HEK293 (cell line): ENCODE results near the gene RNF225.

Source experiments
- CTCF ChIA-PET: fragments of 350-600 bp; formaldehyde crosslinking; extraction: SDS; loops from one replicate; lab custom pipeline; 2021; ENCODE audit warnings: antibody characterized with exemption; lab: Yijun Ruan, JAX
- POLR2A ChIA-PET: fragments of 300-600 bp; formaldehyde crosslinking; extraction: SDS; loops from one replicate; lab custom pipeline; 2020; ENCODE audit warnings: antibody characterized with exemption, inconsistent platforms; lab: Yijun Ruan, JAX
- H3K27ac ChIP-seq: fragments of 200-500 bp; sonication (Bioruptor generic); 2 replicates; pipeline ENCODE4 v1.5.1; 2014; ENCODE audit warnings: low read depth, low read length, control low read depth, inconsistent platforms; ENCODE audit errors: extremely low read depth
- H3K36me3 ChIP-seq, 2 experiments: fragments of 200-500 bp in 1 of 2; sonication (Bioruptor generic) in 1 of 2; 1 replicate in 1 of 2; 2 replicates in 1 of 2; pipeline ENCODE4 v1.5.1; 2014 to 2017; ENCODE audit warnings: inconsistent platforms in 2 of 2, low read length in 2 of 2; ENCODE audit not compliant: control insufficient read depth in 2 of 2, insufficient read depth in 1 of 2
- H3K4me1 ChIP-seq: fragments of 200-500 bp; sonication (Bioruptor generic); 2 replicates; pipeline ENCODE4 v1.5.1; 2014; ENCODE audit warnings: mild to moderate bottlenecking, low read length, inconsistent platforms; ENCODE audit not compliant: control insufficient read depth, insufficient read depth
- H3K4me3 ChIP-seq: 2 replicates; pipeline ENCODE4 v1.5.1; 2011; ENCODE audit warnings: low read depth, mild to moderate bottlenecking, control low read depth, low read length, moderate library complexity
- H3K9me3 ChIP-seq: fragments of 200-500 bp; sonication (Bioruptor generic); 2 replicates; pipeline ENCODE4 v1.5.1; 2014; ENCODE audit warnings: low read depth, low read length, inconsistent platforms; ENCODE audit not compliant: control insufficient read depth, insufficient read depth
- GLIS1 ChIP-seq: fragments of 450-650 bp; formaldehyde crosslinking; IDR thresholded peaks from 2 replicates; pipeline ENCODE4 v1.5.1; 2016; ENCODE audit warnings: missing biosample characterization, missing genetic modification characterization
- GLIS2 ChIP-seq: fragments of 450-650 bp; formaldehyde crosslinking; IDR thresholded peaks from 2 replicates; pipeline ENCODE4 v1.5.1; 2016; ENCODE audit warnings: missing biosample characterization, missing genetic modification characterization
- REPIN1 ChIP-seq: fragments of 450-650 bp; formaldehyde crosslinking; IDR thresholded peaks from 2 replicates; pipeline ENCODE4 v1.5.1; 2017; ENCODE audit warnings: missing biosample characterization, missing genetic modification characterization, low read depth
- SP2 ChIP-seq: fragments of 450-650 bp; formaldehyde crosslinking; IDR thresholded peaks from 2 replicates; pipeline ENCODE4 v1.5.1; 2016; ENCODE audit warnings: missing biosample characterization, missing genetic modification characterization
- YY2 ChIP-seq: fragments of 450-650 bp; formaldehyde crosslinking; IDR thresholded peaks from 2 replicates; pipeline ENCODE4 v1.5.1; 2016; ENCODE audit warnings: missing biosample characterization, missing genetic modification characterization
- ZBTB8A ChIP-seq: fragments of 450-650 bp; formaldehyde crosslinking; IDR thresholded peaks from 2 replicates; pipeline ENCODE4 v1.5.1; 2016; ENCODE audit warnings: missing biosample characterization, missing genetic modification characterization
- ZIC2 ChIP-seq: fragments of 450-650 bp; formaldehyde crosslinking; IDR thresholded peaks from 2 replicates; pipeline ENCODE4 v1.5.1; 2016; ENCODE audit warnings: missing biosample characterization, missing genetic modification characterization
- ZNF223 ChIP-seq: fragments of 450-650 bp; formaldehyde crosslinking; IDR thresholded peaks from 2 replicates; pipeline ENCODE4 v1.5.1; 2016; ENCODE audit warnings: missing biosample characterization, missing genetic modification characterization
- ZNF302 ChIP-seq: fragments of 450-650 bp; formaldehyde crosslinking; IDR thresholded peaks from 2 replicates; pipeline ENCODE4 v1.5.1; 2016; ENCODE audit warnings: missing biosample characterization, missing genetic modification characterization, low read depth
- ZNF433 ChIP-seq: fragments of 450-650 bp; formaldehyde crosslinking; IDR thresholded peaks from 2 replicates; pipeline ENCODE4 v1.5.1; 2016; ENCODE audit warnings: missing biosample characterization, missing genetic modification characterization, low read depth
- ZNF560 ChIP-seq: fragments of 450-650 bp; formaldehyde crosslinking; IDR thresholded peaks from 2 replicates; pipeline ENCODE4 v1.5.1; 2017; ENCODE audit warnings: missing biosample characterization, missing genetic modification characterization, borderline replicate concordance
- ZNF670 ChIP-seq: fragments of 450-650 bp; formaldehyde crosslinking; IDR thresholded peaks from 2 replicates; pipeline ENCODE4 v1.5.1; 2016; ENCODE audit warnings: missing biosample characterization, missing genetic modification characterization, low read depth
- ZNF747 ChIP-seq: fragments of 450-650 bp; formaldehyde crosslinking; IDR thresholded peaks from 2 replicates; pipeline ENCODE4 v1.5.1; 2016; ENCODE audit warnings: missing biosample characterization, missing genetic modification characterization
- ZNF791 ChIP-seq: fragments of 450-650 bp; formaldehyde crosslinking; IDR thresholded peaks from 2 replicates; pipeline ENCODE4 v1.5.1; 2016; ENCODE audit warnings: missing biosample characterization, missing genetic modification characterization
- TF ChIP-seq, protein P1 (sequence below): sonication (generic); formaldehyde crosslinking; IDR thresholded peaks from 2 replicates; pipeline ENCODE4 v1.8.1; 2022; ENCODE audit warnings: mild to moderate bottlenecking, moderate library complexity, missing genetic modification reagents
- TF ChIP-seq, protein P2 (sequence below): fragments of 450-650 bp; formaldehyde crosslinking; IDR thresholded peaks from 2 replicates; pipeline ENCODE4 v1.5.1; 2016; ENCODE audit warnings: missing biosample characterization, missing genetic modification characterization
- TF ChIP-seq, protein P3 (sequence below): fragments of 450-650 bp; formaldehyde crosslinking; IDR thresholded peaks from 2 replicates; pipeline ENCODE4 v1.5.1; 2016; ENCODE audit warnings: missing biosample characterization, missing genetic modification characterization, low read depth
- TF ChIP-seq, protein P4 (sequence below): fragments of 450-650 bp; formaldehyde crosslinking; IDR thresholded peaks from 2 replicates; pipeline ENCODE4 v1.5.1; 2017; ENCODE audit warnings: missing biosample characterization, missing genetic modification characterization
- TF ChIP-seq, protein P5 (sequence below): fragments of 450-650 bp; formaldehyde crosslinking; IDR thresholded peaks from 2 replicates; pipeline ENCODE4 v1.5.1; 2016; ENCODE audit warnings: missing biosample characterization, missing genetic modification characterization
- TF ChIP-seq, protein P6 (sequence below): fragments of 450-650 bp; formaldehyde crosslinking; IDR thresholded peaks from 2 replicates; pipeline ENCODE4 v1.5.1; 2016; ENCODE audit warnings: missing biosample characterization, missing genetic modification characterization

The RNF225 gene

DNA sequence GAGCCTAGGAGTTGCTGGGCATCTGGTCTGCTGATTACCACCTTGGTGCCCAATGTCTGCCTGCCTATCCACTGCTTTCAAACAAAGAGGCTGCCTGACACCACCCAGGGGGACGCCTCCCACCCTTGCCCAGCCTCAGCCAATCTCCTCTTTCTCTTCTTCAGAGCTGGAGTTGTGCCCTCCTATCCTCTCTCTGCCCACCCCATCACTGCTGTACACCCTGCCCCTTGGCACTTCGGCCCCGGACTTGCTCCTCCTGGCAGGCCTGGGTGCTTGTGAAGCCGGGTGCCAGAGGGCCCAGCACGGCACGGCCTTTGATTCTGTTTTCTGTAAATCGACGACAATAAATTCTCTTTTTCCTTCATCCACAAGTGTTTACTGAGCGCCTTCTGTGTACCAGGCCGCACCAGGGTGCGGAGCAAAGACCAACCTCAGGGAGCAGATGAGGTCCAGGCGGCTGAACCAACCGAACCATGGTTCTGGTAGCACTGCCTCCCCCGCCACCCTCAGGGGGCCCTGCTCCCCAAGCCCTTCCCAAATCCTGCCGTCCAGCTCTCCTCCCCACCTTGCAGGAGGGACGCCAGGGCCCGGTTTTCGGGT, 5.0 kb downstream of the RNF225 start:
- ChIA-PET POLR2A (interaction anchor here (0.9 to 1.5 kb wide), 4 partner anchors 8 to 38 kb away, joined by 3 to 10 read pairs (median 4); partner anchors contain the start of genes RPS5, ZNF497 and ZNF584), CTCF (no interaction called here)
- Histone ChIP-seq H3K4me3 (peak overlapping the region; percentile 33), H3K9me3 (no peaks in the 10 kb centered on the region), H3K4me1 (peaks cover 3% of the 10 kb centered on the region; the same call in 1 of the 2 replicates)
- TF ChIP-seq, protein P1, sequence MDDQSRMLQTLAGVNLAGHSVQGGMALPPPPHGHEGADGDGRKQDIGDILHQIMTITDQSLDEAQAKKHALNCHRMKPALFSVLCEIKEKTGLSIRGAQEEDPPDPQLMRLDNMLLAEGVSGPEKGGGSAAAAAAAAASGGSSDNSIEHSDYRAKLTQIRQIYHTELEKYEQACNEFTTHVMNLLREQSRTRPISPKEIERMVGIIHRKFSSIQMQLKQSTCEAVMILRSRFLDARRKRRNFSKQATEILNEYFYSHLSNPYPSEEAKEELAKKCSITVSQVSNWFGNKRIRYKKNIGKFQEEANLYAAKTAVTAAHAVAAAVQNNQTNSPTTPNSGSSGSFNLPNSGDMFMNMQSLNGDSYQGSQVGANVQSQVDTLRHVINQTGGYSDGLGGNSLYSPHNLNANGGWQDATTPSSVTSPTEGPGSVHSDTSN (CRISPR knock-in tag), result 0 out of 2 replicates have a peak, but pooled peaks have one; percentile 21
- TF ChIP-seq ZNF747 (tag by site-specific recombination), result no peak
- TF ChIP-seq, protein P2, sequence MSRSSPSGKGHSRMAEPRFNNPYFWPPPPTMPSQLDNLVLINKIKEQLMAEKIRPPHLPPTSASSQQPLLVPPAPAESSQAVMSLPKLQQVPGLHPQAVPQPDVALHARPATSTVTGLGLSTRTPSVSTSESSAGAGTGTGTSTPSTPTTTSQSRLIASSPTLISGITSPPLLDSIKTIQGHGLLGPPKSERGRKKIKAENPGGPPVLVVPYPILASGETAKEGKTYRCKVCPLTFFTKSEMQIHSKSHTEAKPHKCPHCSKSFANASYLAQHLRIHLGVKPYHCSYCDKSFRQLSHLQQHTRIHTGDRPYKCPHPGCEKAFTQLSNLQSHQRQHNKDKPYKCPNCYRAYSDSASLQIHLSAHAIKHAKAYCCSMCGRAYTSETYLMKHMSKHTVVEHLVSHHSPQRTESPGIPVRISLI, result no peak
- TF ChIP-seq SP2 (tag by site-specific recombination), result peak; percentile 52
- TF ChIP-seq, all 188 proteins: peak for 2
- Histone ChIP-seq H3K27ac (no peak overlapping the region; the same call in 1 of the 2 replicates), H3K36me3 (peaks cover 0 to 7% of the 10 kb centered on the region in 2 experiments; a peak in 2 of 3 replicates)

DNA sequence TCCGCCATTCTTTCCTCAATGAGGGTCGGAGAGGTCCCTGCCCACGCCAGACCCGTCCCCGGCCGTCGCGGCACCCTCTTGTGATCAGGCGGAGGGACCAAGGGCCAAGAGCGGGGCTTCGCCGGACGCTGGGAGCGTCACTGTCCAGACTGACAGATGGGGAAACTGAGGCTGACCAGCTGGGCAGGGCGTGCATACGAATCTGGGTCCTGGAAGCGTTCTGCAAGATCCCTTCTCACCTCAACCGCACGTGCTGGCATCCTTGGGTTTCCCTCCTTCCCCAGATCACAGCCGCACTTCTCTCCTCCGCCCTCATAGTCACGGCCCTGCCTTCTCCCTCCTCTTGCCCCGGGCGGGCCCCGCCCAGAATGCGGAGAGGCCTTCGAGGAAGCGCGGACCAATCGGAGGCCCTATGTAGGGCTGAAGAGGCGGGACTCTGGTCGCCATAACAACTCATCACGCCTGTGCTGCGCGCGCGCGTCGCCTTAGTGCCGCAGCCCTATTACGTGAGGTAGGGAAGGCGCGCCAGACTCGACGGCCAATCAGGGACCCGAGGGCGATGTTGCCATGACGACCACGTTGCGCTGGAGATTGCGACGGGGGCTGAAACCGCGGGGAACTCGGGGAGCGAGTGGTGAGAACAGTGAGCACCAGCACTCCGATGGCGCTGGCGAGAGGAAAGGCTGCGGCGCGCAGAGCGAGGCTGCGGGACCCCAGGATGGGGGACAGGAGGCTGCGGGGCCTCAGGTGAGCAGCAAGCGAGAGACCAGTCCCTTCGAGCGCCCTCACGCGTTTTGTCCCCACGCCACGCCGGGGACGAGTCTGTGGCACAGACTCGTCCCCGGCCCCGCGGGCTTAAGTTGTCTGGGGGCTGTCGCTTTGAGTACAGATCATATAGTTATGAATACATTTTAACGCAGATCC, 5.7 kb downstream of the RNF225 start:
- H3K4me1 ChIP-seq, result peaks cover 3% of the 10 kb centered on the region; the same call in 1 of the 2 replicates
- POLR2A ChIA-PET, result interaction anchor here (1.4 to 1.5 kb wide), 2 partner anchors 8 to 14 kb away, joined by 4 to 10 read pairs; partner anchors contain the start of genes RPS5 and ZNF584
- peak overlapping the region; percentile 27; the same call in 1 of the 2 replicates for H3K27ac ChIP-seq
- H3K36me3 ChIP-seq, result no peaks in the 10 kb centered on the region; a peak in 1 of 3 replicates
- H3K4me3 ChIP-seq, result peak overlapping the region; percentile 66
- CTCF ChIA-PET, result no interaction called here
- H3K9me3 ChIP-seq, result no peaks in the 10 kb centered on the region
- TF ChIP-seq ZNF670 (tag by site-specific recombination), result no peak
- TF ChIP-seq, protein P3, sequence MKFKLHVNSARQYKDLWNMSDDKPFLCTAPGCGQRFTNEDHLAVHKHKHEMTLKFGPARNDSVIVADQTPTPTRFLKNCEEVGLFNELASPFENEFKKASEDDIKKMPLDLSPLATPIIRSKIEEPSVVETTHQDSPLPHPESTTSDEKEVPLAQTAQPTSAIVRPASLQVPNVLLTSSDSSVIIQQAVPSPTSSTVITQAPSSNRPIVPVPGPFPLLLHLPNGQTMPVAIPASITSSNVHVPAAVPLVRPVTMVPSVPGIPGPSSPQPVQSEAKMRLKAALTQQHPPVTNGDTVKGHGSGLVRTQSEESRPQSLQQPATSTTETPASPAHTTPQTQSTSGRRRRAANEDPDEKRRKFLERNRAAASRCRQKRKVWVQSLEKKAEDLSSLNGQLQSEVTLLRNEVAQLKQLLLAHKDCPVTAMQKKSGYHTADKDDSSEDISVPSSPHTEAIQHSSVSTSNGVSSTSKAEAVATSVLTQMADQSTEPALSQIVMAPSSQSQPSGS, result no peak
- TF ChIP-seq ZNF302 (tag by site-specific recombination), result no peak
- no peak for TF ChIP-seq YY2 (tag by site-specific recombination)
- TF ChIP-seq, protein P4, sequence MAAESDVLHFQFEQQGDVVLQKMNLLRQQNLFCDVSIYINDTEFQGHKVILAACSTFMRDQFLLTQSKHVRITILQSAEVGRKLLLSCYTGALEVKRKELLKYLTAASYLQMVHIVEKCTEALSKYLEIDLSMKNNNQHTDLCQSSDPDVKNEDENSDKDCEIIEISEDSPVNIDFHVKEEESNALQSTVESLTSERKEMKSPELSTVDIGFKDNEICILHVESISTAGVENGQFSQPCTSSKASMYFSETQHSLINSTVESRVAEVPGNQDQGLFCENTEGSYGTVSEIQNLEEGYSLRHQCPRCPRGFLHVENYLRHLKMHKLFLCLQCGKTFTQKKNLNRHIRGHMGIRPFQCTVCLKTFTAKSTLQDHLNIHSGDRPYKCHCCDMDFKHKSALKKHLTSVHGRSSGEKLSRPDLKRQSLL, result no peak
- TF ChIP-seq ZNF223 (tag by site-specific recombination), result no peak
- TF ChIP-seq ZNF791, result no peak
- TF ChIP-seq ZNF433 (tag by site-specific recombination), result no peak
- TF ChIP-seq, protein P2, result no peak
- TF ChIP-seq ZIC2 (tag by site-specific recombination), result peak; percentile 35; the same call in 1 of the 2 replicates
- no peak for TF ChIP-seq GLIS1
- TF ChIP-seq SP2 (tag by site-specific recombination), result peak; percentile 96
- TF ChIP-seq, protein P5, sequence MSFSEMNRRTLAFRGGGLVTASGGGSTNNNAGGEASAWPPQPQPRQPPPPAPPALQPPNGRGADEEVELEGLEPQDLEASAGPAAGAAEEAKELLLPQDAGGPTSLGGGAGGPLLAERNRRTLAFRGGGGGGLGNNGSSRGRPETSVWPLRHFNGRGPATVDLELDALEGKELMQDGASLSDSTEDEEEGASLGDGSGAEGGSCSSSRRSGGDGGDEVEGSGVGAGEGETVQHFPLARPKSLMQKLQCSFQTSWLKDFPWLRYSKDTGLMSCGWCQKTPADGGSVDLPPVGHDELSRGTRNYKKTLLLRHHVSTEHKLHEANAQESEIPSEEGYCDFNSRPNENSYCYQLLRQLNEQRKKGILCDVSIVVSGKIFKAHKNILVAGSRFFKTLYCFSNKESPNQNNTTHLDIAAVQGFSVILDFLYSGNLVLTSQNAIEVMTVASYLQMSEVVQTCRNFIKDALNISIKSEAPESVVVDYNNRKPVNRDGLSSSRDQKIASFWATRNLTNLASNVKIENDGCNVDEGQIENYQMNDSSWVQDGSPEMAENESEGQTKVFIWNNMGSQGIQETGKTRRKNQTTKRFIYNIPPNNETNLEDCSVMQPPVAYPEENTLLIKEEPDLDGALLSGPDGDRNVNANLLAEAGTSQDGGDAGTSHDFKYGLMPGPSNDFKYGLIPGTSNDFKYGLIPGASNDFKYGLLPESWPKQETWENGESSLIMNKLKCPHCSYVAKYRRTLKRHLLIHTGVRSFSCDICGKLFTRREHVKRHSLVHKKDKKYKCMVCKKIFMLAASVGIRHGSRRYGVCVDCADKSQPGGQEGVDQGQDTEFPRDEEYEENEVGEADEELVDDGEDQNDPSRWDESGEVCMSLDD, result peak; percentile 41
- 0 out of 2 replicates have a peak, but pooled peaks have one; percentile 21 for TF ChIP-seq ZBTB8A (tag by site-specific recombination)
- TF ChIP-seq REPIN1 (tag by site-specific recombination), result no peak
- TF ChIP-seq, protein P6, sequence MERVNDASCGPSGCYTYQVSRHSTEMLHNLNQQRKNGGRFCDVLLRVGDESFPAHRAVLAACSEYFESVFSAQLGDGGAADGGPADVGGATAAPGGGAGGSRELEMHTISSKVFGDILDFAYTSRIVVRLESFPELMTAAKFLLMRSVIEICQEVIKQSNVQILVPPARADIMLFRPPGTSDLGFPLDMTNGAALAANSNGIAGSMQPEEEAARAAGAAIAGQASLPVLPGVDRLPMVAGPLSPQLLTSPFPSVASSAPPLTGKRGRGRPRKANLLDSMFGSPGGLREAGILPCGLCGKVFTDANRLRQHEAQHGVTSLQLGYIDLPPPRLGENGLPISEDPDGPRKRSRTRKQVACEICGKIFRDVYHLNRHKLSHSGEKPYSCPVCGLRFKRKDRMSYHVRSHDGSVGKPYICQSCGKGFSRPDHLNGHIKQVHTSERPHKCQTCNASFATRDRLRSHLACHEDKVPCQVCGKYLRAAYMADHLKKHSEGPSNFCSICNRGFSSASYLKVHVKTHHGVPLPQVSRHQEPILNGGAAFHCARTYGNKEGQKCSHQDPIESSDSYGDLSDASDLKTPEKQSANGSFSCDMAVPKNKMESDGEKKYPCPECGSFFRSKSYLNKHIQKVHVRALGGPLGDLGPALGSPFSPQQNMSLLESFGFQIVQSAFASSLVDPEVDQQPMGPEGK, result peak; percentile 77
- no peak for TF ChIP-seq ZNF560
- TF ChIP-seq GLIS2 (tag by site-specific recombination), result no peak
